Kidney (tissue), 14 donors: ENCODE measurements around the gene GDF9. TPM values are rescaled to one million over a fixed set of nuclear protein-coding genes. Genes with fewer than 3 reads are reported as not detected.

Source experiments
- DNase-seq, 5 donors: peaks; one replicate each; pipeline ENCODE4 v3.0.0-alpha.2; 2013 to 2020
- FAIRE-seq: peaks from 2 replicates; lab custom pipeline; 2012; peaks lifted over from hg19 to GRCh38; lab: Jason Lieb, UNC
- H3K27ac ChIP-seq, 2 donors: one replicate each; pipeline ENCODE4 v1.7.0; 2013; ENCODE audit warnings: low read depth in 2 of 2, low read length in 2 of 2, inconsistent platforms in 1 of 2
- H3K27me3 ChIP-seq: one replicate; pipeline ENCODE4 v1.7.1; 2013; ENCODE audit warnings: low read length, inconsistent platforms; ENCODE audit not compliant: control insufficient read depth, insufficient read depth
- H3K36me3 ChIP-seq, 3 donors: one replicate each; pipeline versions ENCODE4 v1.7.0 to v1.7.1; 2013; ENCODE audit warnings: low read length in 3 of 3, control low read depth in 1 of 3, inconsistent platforms in 1 of 3; ENCODE audit not compliant: insufficient read depth in 3 of 3, control insufficient read depth in 2 of 3
- H3K4me1 ChIP-seq, 3 donors: one replicate each; pipeline versions ENCODE4 v1.7.0 to v1.7.1; 2013; ENCODE audit warnings: low read length in 3 of 3, inconsistent platforms in 1 of 3, low read depth in 1 of 3; ENCODE audit not compliant: control insufficient read depth in 2 of 3, insufficient read depth in 2 of 3
- H3K4me3 ChIP-seq, 3 donors: one replicate each; pipeline versions ENCODE4 v1.7.0 to v1.8.1; 2013; ENCODE audit warnings: low read length in 3 of 3, control low read depth in 1 of 3, inconsistent platforms in 1 of 3
- H3K9ac ChIP-seq, 3 donors: one replicate each; pipeline versions ENCODE4 v1.7.0 to v1.7.1; 2013; ENCODE audit warnings: low read length in 3 of 3, control low read depth in 1 of 3, inconsistent platforms in 1 of 3
- H3K9me3 ChIP-seq, 3 donors: one replicate each; pipeline versions ENCODE4 v1.7.0 to v1.7.1; 2013; ENCODE audit warnings: low read length in 3 of 3, control low read depth in 1 of 3, inconsistent platforms in 1 of 3; ENCODE audit not compliant: control insufficient read depth in 2 of 3, insufficient read depth in 1 of 3
- intact Hi-C: fragments of 100-400 bp; cut with DNase I; formaldehyde crosslinking; loops from one replicate; pipeline ENCODE4 v1.11.1; 2022
- polyA plus RNA-seq: library from polyadenylated mRNA; stranded (reverse); fragments of 350-450 nt; fragmentation: Illumina TruSeq; extraction: RNeasy Lipid Tissue Mini Kit (QIAGEN cat#74804); gene quantifications from one replicate; pipeline ENCODE4 v1.2.3, GENCODE V29; 2014; ENCODE audit warnings: low read depth, low replicate concordance; ENCODE audit not compliant: insufficient read depth
- total RNA-seq: library from RNA; stranded (reverse); fragmentation: NEBNext Ultra II Directional; extraction: Animal tissue kit (Norgen Biotek cat#: 25700); gene quantifications from one replicate; pipeline ENCODE4 v1.2.1, GENCODE V29; 2021
- TF ChIP-seq, protein P1 (sequence below): IDR thresholded peaks from 3 replicates; pipeline ENCODE4 v1.5.1; 2012; ENCODE audit warnings: mild to moderate bottlenecking, moderate library complexity, borderline replicate concordance; ENCODE audit not compliant: insufficient read depth; ENCODE audit errors: extremely low read depth
- donor health status: control.
- donor health status: control.
- donor health status: control.
- donor health status: control.
- donor health status: control.
- donor health status: DM: yes; HTN: yes; CAD: no.
- donor health status: Normal renal cell carcinoma (clear cell type).

Gene GDF9
- total and polyA plus RNA-seq, 2 donors from 2014 or later: 0.88 TPM

DNA sequence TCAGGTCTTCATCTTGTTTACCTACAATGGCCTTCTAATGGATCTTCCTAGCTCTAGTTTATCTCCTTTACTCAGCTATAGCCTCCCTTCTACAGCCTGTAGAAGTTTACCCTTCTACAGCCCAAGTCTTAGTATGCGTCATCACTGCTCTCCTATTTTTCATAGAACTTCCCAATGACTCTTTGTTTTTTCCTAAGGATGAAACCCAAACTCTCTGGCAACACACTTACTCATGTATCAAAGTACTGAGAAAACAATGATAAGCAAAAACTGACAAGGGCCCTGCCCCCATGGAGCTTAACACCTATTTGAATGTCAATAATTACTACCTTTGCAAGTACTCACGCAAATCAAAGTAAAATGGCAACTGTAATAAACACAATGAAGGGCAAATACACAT, 40.9 kb upstream of the GDF9 start:
- Histone ChIP-seq H3K9me3 (no peaks in the 10 kb centered on the region), H3K27me3 (no peaks in the 10 kb centered on the region), H3K4me3 (no peak overlapping the region), H3K27ac (no peak overlapping the region), H3K9ac (no peak overlapping the region), H3K36me3 (peaks cover 0 to 13% (median 0%) of the 10 kb centered on the region in 3 donors), H3K4me1 (no peaks in the 10 kb centered on the region)
- FAIRE-seq (no peak), DNase-seq (no peak)
- TF ChIP-seq, protein P1, sequence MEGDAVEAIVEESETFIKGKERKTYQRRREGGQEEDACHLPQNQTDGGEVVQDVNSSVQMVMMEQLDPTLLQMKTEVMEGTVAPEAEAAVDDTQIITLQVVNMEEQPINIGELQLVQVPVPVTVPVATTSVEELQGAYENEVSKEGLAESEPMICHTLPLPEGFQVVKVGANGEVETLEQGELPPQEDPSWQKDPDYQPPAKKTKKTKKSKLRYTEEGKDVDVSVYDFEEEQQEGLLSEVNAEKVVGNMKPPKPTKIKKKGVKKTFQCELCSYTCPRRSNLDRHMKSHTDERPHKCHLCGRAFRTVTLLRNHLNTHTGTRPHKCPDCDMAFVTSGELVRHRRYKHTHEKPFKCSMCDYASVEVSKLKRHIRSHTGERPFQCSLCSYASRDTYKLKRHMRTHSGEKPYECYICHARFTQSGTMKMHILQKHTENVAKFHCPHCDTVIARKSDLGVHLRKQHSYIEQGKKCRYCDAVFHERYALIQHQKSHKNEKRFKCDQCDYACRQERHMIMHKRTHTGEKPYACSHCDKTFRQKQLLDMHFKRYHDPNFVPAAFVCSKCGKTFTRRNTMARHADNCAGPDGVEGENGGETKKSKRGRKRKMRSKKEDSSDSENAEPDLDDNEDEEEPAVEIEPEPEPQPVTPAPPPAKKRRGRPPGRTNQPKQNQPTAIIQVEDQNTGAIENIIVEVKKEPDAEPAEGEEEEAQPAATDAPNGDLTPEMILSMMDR: no peak
- intact Hi-C loops: no loop called here

DNA sequence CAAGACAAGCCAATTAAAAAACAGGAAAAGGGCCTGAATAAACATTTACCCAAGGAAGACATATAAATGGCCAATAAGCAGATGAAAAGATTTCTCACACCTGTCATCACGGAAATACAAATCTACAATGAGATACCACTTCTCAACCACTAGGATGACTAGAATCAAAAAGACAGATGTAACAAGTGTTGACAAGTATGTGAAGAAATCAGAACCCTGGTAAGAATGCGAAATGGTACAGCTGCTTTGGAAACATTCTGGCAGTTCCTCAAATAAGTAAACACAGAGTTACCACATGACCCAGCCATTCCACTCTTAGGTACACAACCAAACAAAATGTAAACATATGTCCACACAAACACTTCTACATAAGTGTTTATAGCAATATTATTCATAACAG, 39.7 kb upstream of the GDF9 start:
- H3K9me3 ChIP-seq: no peaks in the 10 kb centered on the region
- no peak overlapping the region for H3K9ac ChIP-seq
- FAIRE-seq (no peak), DNase-seq (no peak)
- H3K27ac ChIP-seq: no peak overlapping the region
- TF ChIP-seq, protein P1: no peak
- peaks cover 0 to 13% (median 2%) of the 10 kb centered on the region in 3 donors for H3K36me3 ChIP-seq
- intact Hi-C loops: no loop called here
- no peaks in the 10 kb centered on the region for H3K27me3 ChIP-seq
- no peaks in the 10 kb centered on the region for H3K4me1 ChIP-seq
- no peak overlapping the region for H3K4me3 ChIP-seq

DNA sequence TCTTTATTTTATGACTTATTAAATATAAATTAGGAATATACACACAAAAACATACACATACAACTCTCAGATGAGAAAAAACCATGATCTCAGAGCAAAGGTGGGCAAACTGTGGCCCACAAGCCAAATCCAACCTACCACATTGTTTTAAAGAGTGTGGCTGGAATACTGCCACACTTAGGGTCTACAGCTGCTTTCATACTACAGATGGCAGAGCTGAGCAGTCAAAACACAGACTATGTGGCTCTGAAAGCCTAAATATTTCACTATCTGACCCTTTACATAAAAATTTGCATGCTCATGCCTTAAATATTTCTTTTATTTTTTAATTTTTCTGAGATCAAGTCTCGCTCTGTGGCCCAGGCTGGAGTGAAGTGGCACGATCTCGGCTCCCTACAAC, 35.5 kb upstream of the GDF9 start:
- H3K27ac ChIP-seq: no peak overlapping the region
- no peak overlapping the region for H3K4me3 ChIP-seq
- DNase-seq: peak in 1 of 5 donors; percentile 7
- no peak overlapping the region for H3K9ac ChIP-seq
- H3K4me1 ChIP-seq: no peaks in the 10 kb centered on the region
- no peaks in the 10 kb centered on the region for H3K9me3 ChIP-seq
- intact Hi-C loops: no loop called here
- no peak for FAIRE-seq
- H3K27me3 ChIP-seq: no peaks in the 10 kb centered on the region
- TF ChIP-seq, protein P1: no peak
- peaks cover 2 to 22% (median 14%) of the 10 kb centered on the region in 3 donors for H3K36me3 ChIP-seq

DNA sequence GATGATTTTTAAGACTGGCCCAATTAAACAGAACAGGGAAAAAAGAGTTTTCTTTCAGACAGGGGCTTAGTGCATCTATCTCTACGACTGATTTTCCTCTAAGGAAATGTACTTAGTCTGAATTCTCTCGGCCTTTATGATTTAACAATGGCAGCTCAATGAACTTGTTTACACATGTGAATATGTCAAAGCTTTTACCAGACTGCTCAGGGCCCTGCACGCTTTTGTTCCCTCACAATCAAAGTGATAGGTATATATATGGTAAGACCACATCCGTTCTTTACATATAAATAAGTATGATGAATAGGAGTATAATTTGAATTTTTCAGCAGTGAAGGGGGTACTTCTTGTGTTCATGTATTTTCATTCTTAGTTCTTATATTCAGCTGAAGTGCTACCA, 34.8 kb upstream of the GDF9 start:
- Histone ChIP-seq H3K4me3 (no peak overlapping the region), H3K27me3 (no peaks in the 10 kb centered on the region), H3K27ac (no peak overlapping the region), H3K4me1 (no peaks in the 10 kb centered on the region), H3K9me3 (no peaks in the 10 kb centered on the region), H3K9ac (no peak overlapping the region), H3K36me3 (peaks cover 4 to 29% (median 21%) of the 10 kb centered on the region in 3 donors)
- intact Hi-C loops: no loop called here
- no peak for FAIRE-seq
- TF ChIP-seq, protein P1: no peak
- no peak for DNase-seq
